ENCODE measurements around the gene LONP1.

The LONP1 gene

GRCh38 chr19:5718037-5718578 is 1.8 kb downstream of the LONP1 start:
- peak overlapping the region; percentile 81 for H3K4me3 ChIP-seq (ENCODE audit: insufficient read depth, low read length, poor library complexity, severe bottlenecking)
- H3F3A ChIP-seq (ENCODE audit: insufficient read depth): no peaks in the 10 kb centered on the region
- no peaks in the 10 kb centered on the region for H3K27me3 ChIP-seq (ENCODE audit: low read length)
- H3K9me3 ChIP-seq (ENCODE audit: insufficient read depth, low read length): no peaks in the 10 kb centered on the region
- peak overlapping the region; percentile 87 for H3K9ac ChIP-seq (ENCODE audit: low read length)
- TF ChIP-seq EZH2phosphoT487 (conservative IDR thresholded peaks at IDR 0.05; ENCODE audit: low read length) (no peak), CTCF (IDR thresholded peaks at IDR 0.05; ENCODE audit: insufficient read depth, low read length, poor library complexity, severe bottlenecking) (no peak)
- peaks cover 59% of the 10 kb centered on the region for H3K79me2 ChIP-seq (ENCODE audit: insufficient read depth, low read length)
- H2AFZ ChIP-seq (ENCODE audit: low read depth, low read length, severe bottlenecking): no peak overlapping the region
- peaks cover 12% of the 10 kb centered on the region for H4K20me1 ChIP-seq (ENCODE audit: low read depth, low read length)
- no peaks in the 10 kb centered on the region for H3K9me2 ChIP-seq (replicated peaks; ENCODE audit: insufficient read depth, low read length)
- H3K4me2 ChIP-seq (ENCODE audit: low read depth, low read length, poor library complexity, severe bottlenecking): peak overlapping the region; percentile 85
- H3K36me3 ChIP-seq (ENCODE audit: low read length): peaks cover 6% of the 10 kb centered on the region; the same call in 1 of the 2 replicates
- H3K27ac ChIP-seq (ENCODE audit: low read depth, low read length): peak overlapping the region; percentile 64

GRCh38 chr19:5717215-5717935 is 2.6 kb downstream of the LONP1 start:
- Histone ChIP-seq H3K9ac (ENCODE audit: low read length) (peak overlapping the region; percentile 87), H3K36me3 (ENCODE audit: low read length) (peaks cover 6% of the 10 kb centered on the region; the same call in 1 of the 2 replicates), H3K79me2 (ENCODE audit: insufficient read depth, low read length) (peaks cover 59% of the 10 kb centered on the region)

GRCh38 chr19:5714816-5715215 is 5.1 kb downstream of the LONP1 start:
- no peaks in the 10 kb centered on the region for H3K27me3 ChIP-seq (ENCODE audit: low read length)
- H3K27ac ChIP-seq (ENCODE audit: low read depth, low read length): no peak overlapping the region
- no peaks in the 10 kb centered on the region for H3K9me3 ChIP-seq (ENCODE audit: insufficient read depth, low read length)
- TF ChIP-seq EZH2phosphoT487 (conservative IDR thresholded peaks at IDR 0.05; ENCODE audit: low read length): no peak
- TF ChIP-seq CTCF (IDR thresholded peaks at IDR 0.05; ENCODE audit: insufficient read depth, low read length, poor library complexity, severe bottlenecking): no peak
- H3K9ac ChIP-seq (ENCODE audit: low read length): no peak overlapping the region
- H2AFZ ChIP-seq (ENCODE audit: low read depth, low read length, severe bottlenecking): no peak overlapping the region
- peaks cover 58% of the 10 kb centered on the region for H3K79me2 ChIP-seq (ENCODE audit: insufficient read depth, low read length)
- H3F3A ChIP-seq (ENCODE audit: insufficient read depth): no peaks in the 10 kb centered on the region
- no peak overlapping the region for H3K4me2 ChIP-seq (ENCODE audit: low read depth, low read length, poor library complexity, severe bottlenecking)
- H4K20me1 ChIP-seq (ENCODE audit: low read depth, low read length): peaks cover 12% of the 10 kb centered on the region
- peaks cover 6% of the 10 kb centered on the region; the same call in 1 of the 2 replicates for H3K36me3 ChIP-seq (ENCODE audit: low read length)
- H3K9me2 ChIP-seq (replicated peaks; ENCODE audit: insufficient read depth, low read length): no peaks in the 10 kb centered on the region
- no peak overlapping the region for H3K4me3 ChIP-seq (ENCODE audit: insufficient read depth, low read length, poor library complexity, severe bottlenecking)

More at GRCh38 chr19:5717215-5717935, 2.6 kb downstream of the LONP1 start:
- no peaks in the 10 kb centered on the region for H3K27me3 ChIP-seq (ENCODE audit: low read length)
- H3K9me2 ChIP-seq (replicated peaks; ENCODE audit: insufficient read depth, low read length): no peaks in the 10 kb centered on the region
- H3K9me3 ChIP-seq (ENCODE audit: insufficient read depth, low read length): no peaks in the 10 kb centered on the region
- peak overlapping the region; percentile 85 for H3K4me2 ChIP-seq (ENCODE audit: low read depth, low read length, poor library complexity, severe bottlenecking)
- no peak for TF ChIP-seq EZH2phosphoT487 (conservative IDR thresholded peaks at IDR 0.05; ENCODE audit: low read length)
- no peak for TF ChIP-seq CTCF (IDR thresholded peaks at IDR 0.05; ENCODE audit: insufficient read depth, low read length, poor library complexity, severe bottlenecking)
- no peaks in the 10 kb centered on the region for H3F3A ChIP-seq (ENCODE audit: insufficient read depth)
- no peak overlapping the region for H2AFZ ChIP-seq (ENCODE audit: low read depth, low read length, severe bottlenecking)
- no peak overlapping the region for H3K4me3 ChIP-seq (ENCODE audit: insufficient read depth, low read length, poor library complexity, severe bottlenecking)
- H4K20me1 ChIP-seq (ENCODE audit: low read depth, low read length): peaks cover 12% of the 10 kb centered on the region
- no peak overlapping the region for H3K27ac ChIP-seq (ENCODE audit: low read depth, low read length)

All from SU-DHL-6 (cell line).